ENCODE results near the gene TMEM114. TPM values are rescaled to one million over a fixed set of nuclear protein-coding genes. Genes with fewer than 3 reads are reported as not detected.

The TMEM114 gene
- total RNA-seq, 1 experiment from 2014 or later = not detected

DNA sequence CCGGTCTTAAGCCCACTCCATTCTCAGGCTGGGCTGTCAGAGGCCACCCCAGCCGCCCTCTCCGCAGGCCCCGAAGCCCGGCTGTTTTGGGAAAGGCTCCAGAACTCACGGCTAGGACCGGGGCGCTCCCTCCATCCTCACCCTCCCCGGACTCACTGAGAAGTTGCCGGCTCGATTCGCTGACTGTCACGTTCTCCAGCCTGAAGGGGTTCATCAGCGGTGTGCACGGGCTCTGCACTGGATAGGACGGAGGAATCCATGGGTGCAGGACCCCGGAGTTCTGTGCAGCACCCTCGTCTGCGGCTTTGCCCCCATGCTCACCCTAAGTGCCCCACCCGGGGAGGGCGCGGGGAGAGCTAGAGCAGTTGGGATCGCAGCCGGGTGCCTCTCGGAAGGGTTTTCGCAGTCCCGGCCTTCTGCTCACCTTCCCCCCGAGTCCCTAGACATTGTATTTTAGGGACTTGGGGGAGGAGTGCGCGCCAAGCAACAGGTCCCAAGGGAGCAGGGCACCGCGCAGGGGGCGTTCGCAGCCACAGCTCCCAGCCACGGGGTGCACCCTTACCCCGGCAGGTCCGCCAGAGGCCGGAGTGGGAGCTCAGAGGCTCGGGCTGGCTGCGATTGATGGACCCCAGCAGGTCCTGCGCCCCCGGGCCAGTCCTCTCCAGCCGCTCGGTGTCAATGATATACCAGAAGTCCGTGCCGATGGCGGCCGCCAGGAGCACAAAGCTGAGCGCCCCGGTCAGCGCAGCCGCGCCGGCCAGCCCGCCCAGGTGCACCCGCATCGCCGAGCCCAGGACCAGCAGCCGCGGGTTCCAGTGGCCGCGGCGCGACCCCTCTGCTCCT is 1.0 kb downstream of the TMEM114 start:
- no peak overlapping the region for H3K27ac Mint-ChIP-seq (ENCODE audit: unreplicated experiment)
- no peaks in the 10 kb centered on the region for H3K9me3 Mint-ChIP-seq (ENCODE audit: low read depth, unreplicated experiment)
- TF ChIP-seq, protein P1, sequence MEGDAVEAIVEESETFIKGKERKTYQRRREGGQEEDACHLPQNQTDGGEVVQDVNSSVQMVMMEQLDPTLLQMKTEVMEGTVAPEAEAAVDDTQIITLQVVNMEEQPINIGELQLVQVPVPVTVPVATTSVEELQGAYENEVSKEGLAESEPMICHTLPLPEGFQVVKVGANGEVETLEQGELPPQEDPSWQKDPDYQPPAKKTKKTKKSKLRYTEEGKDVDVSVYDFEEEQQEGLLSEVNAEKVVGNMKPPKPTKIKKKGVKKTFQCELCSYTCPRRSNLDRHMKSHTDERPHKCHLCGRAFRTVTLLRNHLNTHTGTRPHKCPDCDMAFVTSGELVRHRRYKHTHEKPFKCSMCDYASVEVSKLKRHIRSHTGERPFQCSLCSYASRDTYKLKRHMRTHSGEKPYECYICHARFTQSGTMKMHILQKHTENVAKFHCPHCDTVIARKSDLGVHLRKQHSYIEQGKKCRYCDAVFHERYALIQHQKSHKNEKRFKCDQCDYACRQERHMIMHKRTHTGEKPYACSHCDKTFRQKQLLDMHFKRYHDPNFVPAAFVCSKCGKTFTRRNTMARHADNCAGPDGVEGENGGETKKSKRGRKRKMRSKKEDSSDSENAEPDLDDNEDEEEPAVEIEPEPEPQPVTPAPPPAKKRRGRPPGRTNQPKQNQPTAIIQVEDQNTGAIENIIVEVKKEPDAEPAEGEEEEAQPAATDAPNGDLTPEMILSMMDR (IDR thresholded peaks at IDR 0.05; ENCODE audit: unreplicated experiment) = no peak
- CTCF ChIA-PET = no interaction called here
- BruUV-seq (replicated peaks) = no TSS peak
- H3K36me3 Mint-ChIP-seq (ENCODE audit: insufficient read depth, unreplicated experiment) = no peaks in the 10 kb centered on the region
- DNase-seq = no peak
- intact Hi-C loops (cut with micrococcal nuclease; ENCODE audit: unreplicated experiment) = no loop called here
- H3K4me1 Mint-ChIP-seq (ENCODE audit: low read depth, unreplicated experiment) = no peaks in the 10 kb centered on the region
- no peak overlapping the region for H3K4me3 Mint-ChIP-seq (ENCODE audit: low read depth, unreplicated experiment)
- H3K27me3 Mint-ChIP-seq (ENCODE audit: unreplicated experiment) = peaks cover 19% of the 10 kb centered on the region

DNA sequence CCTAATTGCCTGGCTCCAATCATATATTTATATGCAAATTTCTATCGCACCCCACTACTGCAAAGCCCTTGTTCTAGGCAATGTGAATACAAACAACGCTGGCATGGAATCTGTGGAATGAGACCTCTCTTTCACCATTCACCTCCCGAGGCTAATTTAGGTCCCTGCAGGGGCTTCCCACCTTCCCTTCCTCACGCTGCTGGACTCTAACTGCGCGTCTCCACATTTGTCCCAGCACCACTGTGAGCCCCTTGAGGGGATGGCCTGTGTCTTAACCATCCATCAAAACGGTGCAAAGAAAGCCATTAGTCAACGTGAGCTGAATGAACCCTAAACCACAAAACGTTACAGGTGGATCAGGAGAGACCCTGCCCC is 1.6 kb downstream of the TMEM114 start:
- intact Hi-C loops (cut with micrococcal nuclease; ENCODE audit: unreplicated experiment) = no loop called here
- CTCF ChIA-PET = no interaction called here
- Mint-ChIP-seq H3K9me3 (ENCODE audit: low read depth, unreplicated experiment) (no peaks in the 10 kb centered on the region), H3K27me3 (ENCODE audit: unreplicated experiment) (peaks cover 25% of the 10 kb centered on the region), H3K27ac (ENCODE audit: unreplicated experiment) (no peak overlapping the region), H3K4me3 (ENCODE audit: low read depth, unreplicated experiment) (no peak overlapping the region), H3K4me1 (ENCODE audit: low read depth, unreplicated experiment) (no peaks in the 10 kb centered on the region), H3K36me3 (ENCODE audit: insufficient read depth, unreplicated experiment) (no peaks in the 10 kb centered on the region)
- no TSS peak for BruUV-seq (replicated peaks)
- TF ChIP-seq, protein P1 (IDR thresholded peaks at IDR 0.05; ENCODE audit: unreplicated experiment) = no peak
- DNase-seq = no peak

DNA sequence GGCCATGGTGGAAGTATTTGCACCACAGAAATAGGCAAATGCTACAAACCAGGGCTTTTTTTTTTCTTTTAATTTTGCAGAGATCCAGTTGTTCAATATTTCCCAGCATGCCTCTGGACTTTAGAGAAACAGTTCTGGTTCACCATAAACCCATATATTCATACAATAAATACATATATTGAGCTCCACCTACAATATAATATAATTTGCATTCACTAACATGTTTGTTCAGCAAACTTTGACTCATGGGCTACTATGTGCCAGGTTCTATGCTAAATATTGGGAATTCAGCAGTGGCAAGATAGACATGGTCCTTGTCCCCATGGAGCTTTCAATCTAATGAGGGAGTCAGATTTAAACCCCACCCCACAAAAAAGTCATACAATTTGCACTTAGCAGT is 3.2 kb downstream of the TMEM114 start:
- no TSS peak for BruUV-seq (replicated peaks)
- no peak overlapping the region for H3K27ac Mint-ChIP-seq (ENCODE audit: unreplicated experiment)
- CTCF ChIA-PET = interaction anchor here (1.2 kb wide), 1 partner anchor 12 kb away, joined by 4 read pairs; no protein-coding TSS in a partner anchor
- no peaks in the 10 kb centered on the region for H3K9me3 Mint-ChIP-seq (ENCODE audit: low read depth, unreplicated experiment)
- no peak overlapping the region for H3K4me3 Mint-ChIP-seq (ENCODE audit: low read depth, unreplicated experiment)
- intact Hi-C loops (cut with micrococcal nuclease; ENCODE audit: unreplicated experiment) = no loop called here
- no peaks in the 10 kb centered on the region for H3K4me1 Mint-ChIP-seq (ENCODE audit: low read depth, unreplicated experiment)
- DNase-seq = no peak
- TF ChIP-seq, protein P1 (IDR thresholded peaks at IDR 0.05; ENCODE audit: unreplicated experiment) = no peak
- peaks cover 29% of the 10 kb centered on the region for H3K27me3 Mint-ChIP-seq (ENCODE audit: unreplicated experiment)
- H3K36me3 Mint-ChIP-seq (ENCODE audit: insufficient read depth, unreplicated experiment) = no peaks in the 10 kb centered on the region

DNA sequence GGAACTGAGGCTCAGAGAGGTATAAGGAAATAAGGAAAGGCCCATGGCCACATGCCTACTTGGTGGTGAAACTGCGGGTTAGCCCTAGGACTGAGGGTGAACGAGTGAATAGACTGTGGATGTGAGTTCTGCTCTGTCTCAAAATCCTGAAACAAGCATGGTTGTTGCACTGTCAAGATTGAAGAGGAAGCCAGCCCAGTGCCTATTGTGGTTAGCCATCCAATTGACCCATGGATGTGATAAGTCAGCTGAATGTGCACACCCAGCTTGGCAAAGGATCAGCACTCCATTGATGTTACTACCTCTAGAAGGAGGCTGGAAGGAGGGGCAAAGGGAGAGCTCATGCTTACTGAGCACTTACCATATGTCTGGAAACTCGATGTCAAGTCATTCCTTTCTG is 4.5 kb downstream of the TMEM114 start:
- DNase-seq = no peak
- intact Hi-C loops (cut with micrococcal nuclease; ENCODE audit: unreplicated experiment) = no loop called here
- H3K27me3 Mint-ChIP-seq (ENCODE audit: unreplicated experiment) = peaks cover 29% of the 10 kb centered on the region
- CTCF ChIA-PET = no interaction called here
- no peak overlapping the region for H3K4me3 Mint-ChIP-seq (ENCODE audit: low read depth, unreplicated experiment)
- H3K9me3 Mint-ChIP-seq (ENCODE audit: low read depth, unreplicated experiment) = no peaks in the 10 kb centered on the region
- H3K4me1 Mint-ChIP-seq (ENCODE audit: low read depth, unreplicated experiment) = no peaks in the 10 kb centered on the region
- BruUV-seq (replicated peaks) = no TSS peak
- no peaks in the 10 kb centered on the region for H3K36me3 Mint-ChIP-seq (ENCODE audit: insufficient read depth, unreplicated experiment)
- H3K27ac Mint-ChIP-seq (ENCODE audit: unreplicated experiment) = no peak overlapping the region
- TF ChIP-seq, protein P1 (IDR thresholded peaks at IDR 0.05; ENCODE audit: unreplicated experiment) = no peak
